ENCODE data around the gene NFYB. TPM values are rescaled to one million over a fixed set of nuclear protein-coding genes. Genes with fewer than 3 reads are reported as not detected.

NFYB gene
- total RNA-seq, result 10 to 100 TPM; 40.9 to 63.0 (median 44.9) TPM

DNA sequence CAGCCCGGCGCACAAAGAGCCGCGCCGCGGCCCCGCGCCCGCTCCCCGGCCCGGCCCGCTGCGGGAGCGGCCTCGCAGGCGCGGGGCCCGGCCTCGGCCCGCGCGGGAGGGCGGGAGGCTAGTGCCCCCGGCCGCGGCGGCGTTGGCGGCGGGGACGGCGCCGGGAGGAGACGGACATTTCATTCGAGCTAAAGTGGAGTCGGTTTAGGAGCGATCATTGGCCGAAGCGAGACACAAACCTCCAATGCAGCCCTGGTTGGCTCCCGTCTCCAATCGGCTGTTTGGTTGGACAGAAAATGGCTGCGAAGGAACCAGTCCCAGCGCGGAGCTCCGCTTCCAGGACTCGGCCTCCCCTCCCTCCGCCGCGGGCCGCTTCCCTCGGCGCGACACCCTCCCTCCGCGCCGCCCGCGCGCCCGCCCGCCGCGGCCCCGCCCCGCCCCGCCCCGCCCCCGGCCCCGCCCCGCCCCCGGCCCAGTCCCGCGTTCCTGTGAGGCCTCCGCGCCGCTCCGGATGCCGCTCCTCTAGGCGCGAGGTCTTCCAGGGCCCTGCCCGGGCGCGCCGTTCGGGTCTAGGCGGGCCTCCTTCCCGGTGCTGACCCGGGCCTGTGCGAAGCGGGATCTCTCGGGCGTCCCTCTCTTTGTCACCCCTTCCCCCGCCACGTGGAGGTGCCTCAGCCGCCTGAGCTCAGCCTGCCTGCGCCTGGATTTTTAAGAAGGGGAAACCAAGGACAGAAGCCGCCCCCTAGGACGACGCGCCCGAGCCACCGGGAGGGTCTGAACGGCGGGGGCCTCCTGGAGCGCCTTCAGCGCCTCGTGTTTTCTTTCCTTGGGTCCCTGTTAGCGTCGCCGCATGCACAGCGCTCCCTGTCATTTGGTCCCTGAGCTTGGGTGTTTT, at the start of gene NFYB:
Gene NFYB, minus strand, starts transcription at position 309 of the 895 bp plus-strand sequence. CDS start 2,757 bp downstream, outside the sequence.
- no peak for TF ChIP-seq CTCF (IDR thresholded peaks at IDR 0.05)
- TF ChIP-seq POLR2A (IDR thresholded peaks at IDR 0.05), result peak; percentile 82 to 83
- peak; percentile 94 to 97 for DNase-seq
- Histone ChIP-seq H3K9me3 (no peaks in the 10 kb centered on the region), H3K4me1 (peaks cover 0 to 7% of the 10 kb centered on the region in 2 donors), H3K27me3 (no peaks in the 10 kb centered on the region), H3K36me3 (no peaks in the 10 kb centered on the region), H3K4me3 (peak within 1 kb of the TSS; percentile 66 to 78), H3K27ac (peak within 1 kb of the TSS; percentile 89 to 97)
- intact Hi-C loops (cut with DNase I; ENCODE audit: low total_unique reads), result no loop called here

- Histone ChIP-seq H3K27me3 (no peaks in the 10 kb centered on the region), H3K4me3 (no peak overlapping the region), H3K27ac (no peak overlapping the region), H3K36me3 (no peaks in the 10 kb centered on the region), H3K9me3 (no peaks in the 10 kb centered on the region), H3K4me1 (no peaks in the 10 kb centered on the region)
- no peak for DNase-seq
- intact Hi-C loops (cut with DNase I; ENCODE audit: low total_unique reads), result no loop called here
- TF ChIP-seq POLR2A (IDR thresholded peaks at IDR 0.05) (no peak), CTCF (IDR thresholded peaks at IDR 0.05) (no peak)
These were observed 49.6 kb upstream of the NFYB start for GRCh38 chr12:104187446-104188155.

DNA sequence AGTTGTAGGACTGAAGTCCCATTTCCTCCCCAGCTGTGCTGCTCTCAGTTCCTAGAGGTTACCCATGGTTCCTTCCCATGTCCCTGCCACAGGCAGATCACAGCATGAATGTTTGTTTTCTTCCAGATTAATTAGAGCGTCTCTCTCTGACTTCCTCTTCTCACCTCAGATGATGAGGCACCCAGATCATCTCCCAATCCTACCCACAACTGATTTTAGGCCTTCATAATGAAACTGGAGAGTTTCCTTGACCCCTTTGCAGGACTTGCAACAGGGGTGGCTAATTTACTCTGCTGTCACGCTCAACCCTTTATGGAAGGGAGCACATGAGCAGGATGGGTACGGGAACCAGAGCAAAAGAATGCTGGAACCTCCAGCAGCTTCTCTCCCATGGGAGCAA, 45.4 kb upstream of the NFYB start:
- H3K27me3 ChIP-seq, result no peaks in the 10 kb centered on the region
- no peak for DNase-seq
- no peak overlapping the region for H3K4me3 ChIP-seq
- H3K4me1 ChIP-seq, result peaks cover 0 to 5% of the 10 kb centered on the region in 2 donors
- no peaks in the 10 kb centered on the region for H3K9me3 ChIP-seq
- peak overlapping the region in 1 of 2 donors; percentile 95 for H3K27ac ChIP-seq
- intact Hi-C loops (cut with DNase I; ENCODE audit: low total_unique reads), result no loop called here
- no peak for TF ChIP-seq POLR2A (IDR thresholded peaks at IDR 0.05)
- TF ChIP-seq CTCF (IDR thresholded peaks at IDR 0.05), result no peak
- H3K36me3 ChIP-seq, result no peaks in the 10 kb centered on the region

DNA sequence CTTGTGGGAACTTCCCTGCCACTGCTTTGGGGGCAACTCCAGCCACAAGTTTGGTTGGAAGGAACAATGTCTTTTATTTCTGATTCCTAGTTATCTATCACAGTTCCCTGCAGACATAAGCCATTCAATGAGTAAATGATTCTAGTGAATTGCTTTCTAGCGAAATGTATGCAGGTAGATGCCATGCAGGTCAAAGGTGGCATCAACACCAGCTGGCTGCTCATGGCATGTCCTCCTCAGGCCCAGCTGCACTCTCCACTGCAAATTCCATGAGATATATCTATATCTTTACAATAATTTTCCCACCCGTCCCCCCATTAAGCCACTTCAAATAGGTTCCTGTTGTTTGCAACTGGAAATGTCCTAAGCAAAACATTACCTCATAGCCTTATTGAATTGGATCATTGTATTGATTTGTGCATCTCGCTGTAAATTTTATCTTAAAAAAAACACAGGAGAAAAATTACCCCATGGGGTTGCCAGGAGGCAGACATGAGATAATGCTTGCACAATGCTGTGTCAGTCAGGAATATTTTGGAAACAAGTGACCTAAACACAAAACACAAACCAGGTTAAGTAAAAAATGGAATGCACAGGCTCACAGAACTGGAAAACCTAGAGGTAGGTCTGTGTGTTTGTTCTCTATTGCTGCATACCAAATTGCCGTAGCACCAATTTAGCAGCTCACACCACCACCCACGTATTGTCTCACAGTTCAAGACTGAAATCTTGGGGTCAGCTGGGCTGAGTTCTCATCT, 44.8 kb upstream of the NFYB start:
- intact Hi-C loops (cut with DNase I; ENCODE audit: low total_unique reads), result no loop called here
- H3K27ac ChIP-seq, result peak overlapping the region; percentile 54 to 95
- peaks cover 0 to 10% of the 10 kb centered on the region in 2 donors for H3K4me1 ChIP-seq
- H3K36me3 ChIP-seq, result no peaks in the 10 kb centered on the region
- H3K9me3 ChIP-seq, result no peaks in the 10 kb centered on the region
- DNase-seq, result no peak
- H3K4me3 ChIP-seq, result no peak overlapping the region
- no peaks in the 10 kb centered on the region for H3K27me3 ChIP-seq
- no peak for TF ChIP-seq POLR2A (IDR thresholded peaks at IDR 0.05)
- no peak for TF ChIP-seq CTCF (IDR thresholded peaks at IDR 0.05)
